HG02943 (cell line): ENCODE results near the gene NAT10.

Source experiments
- ATAC-seq: cut with Tn5 transposase; IDR thresholded peaks from one replicate; pipeline ENCODE4 v1.9.1; 2021; ENCODE audit warnings: mild to moderate bottlenecking, low read depth, moderate library complexity; ENCODE audit not compliant: unreplicated experiment

NAT10 gene

DNA sequence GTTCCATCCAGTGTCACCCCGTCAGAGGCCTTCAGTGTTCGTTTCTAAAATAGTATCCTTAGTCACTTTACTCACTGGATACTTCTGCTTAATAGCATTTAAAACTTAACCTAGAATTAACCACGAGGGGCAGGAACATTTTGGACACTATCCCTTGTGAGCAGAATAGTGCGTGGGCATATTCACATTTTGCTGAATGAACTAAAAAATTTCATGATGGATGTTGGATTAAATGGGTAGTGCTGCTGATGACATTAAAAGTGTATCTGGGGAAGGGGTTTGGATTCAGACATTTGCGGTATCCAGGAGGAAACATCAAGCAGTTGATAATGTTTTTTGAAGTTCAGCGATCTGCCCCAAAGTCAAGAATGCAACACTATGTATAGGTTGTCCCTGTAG, 750 bp upstream of the NAT10 start:
- no peak for ATAC-seq

DNA sequence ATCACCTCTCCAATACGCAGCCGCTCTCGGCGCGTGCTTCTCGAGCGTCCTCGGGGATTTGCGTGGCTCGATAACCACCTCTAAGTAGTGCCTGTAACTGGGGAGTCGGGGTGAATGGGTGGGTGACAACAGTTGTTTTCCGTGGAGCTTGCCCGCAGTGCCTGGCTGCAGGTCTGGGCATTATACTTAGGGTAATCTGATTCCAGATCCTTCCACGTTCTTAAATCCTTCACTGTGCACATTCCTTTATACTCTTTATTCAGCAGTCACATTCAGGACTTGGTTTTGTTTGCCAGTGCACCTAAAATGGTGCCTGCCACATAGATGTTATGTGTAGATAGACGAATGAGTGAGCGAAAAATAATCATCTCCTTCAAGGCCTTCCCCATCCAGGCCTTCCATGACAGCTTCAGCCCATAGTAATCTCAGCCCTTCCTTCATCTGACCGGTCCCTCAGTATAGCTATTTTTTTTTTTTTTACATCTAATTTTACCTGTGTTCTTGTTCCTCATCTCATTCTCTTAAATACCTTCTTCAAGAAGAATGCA, 602 bp downstream of the NAT10 start:
- no peak for ATAC-seq

DNA sequence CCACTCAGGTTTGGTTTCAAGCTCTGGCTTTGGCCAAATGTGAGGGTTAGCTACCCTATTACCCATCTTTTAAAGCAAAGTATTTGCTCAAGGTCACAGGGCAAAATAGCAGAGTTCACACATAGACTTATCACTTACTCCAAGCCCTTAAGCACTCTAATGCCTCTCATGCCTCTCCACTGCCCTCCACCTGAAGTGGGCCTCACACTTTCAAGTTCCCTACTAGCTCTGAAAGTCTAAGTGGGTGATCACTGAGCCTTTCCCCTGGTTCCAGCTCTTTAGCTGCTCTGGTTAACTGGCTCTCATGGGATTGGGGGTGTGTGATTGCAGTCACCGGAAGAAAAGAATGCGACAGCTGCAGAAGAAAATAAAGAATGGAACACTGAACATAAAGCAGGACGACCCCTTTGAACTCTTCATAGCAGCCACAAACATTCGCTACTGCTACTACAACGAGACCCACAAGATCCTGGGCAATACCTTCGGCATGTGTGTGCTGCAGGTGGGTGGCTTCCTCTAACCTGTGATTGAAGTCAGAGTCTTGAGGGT, 6.4 kb downstream of the NAT10 start:
- no peak for ATAC-seq

DNA sequence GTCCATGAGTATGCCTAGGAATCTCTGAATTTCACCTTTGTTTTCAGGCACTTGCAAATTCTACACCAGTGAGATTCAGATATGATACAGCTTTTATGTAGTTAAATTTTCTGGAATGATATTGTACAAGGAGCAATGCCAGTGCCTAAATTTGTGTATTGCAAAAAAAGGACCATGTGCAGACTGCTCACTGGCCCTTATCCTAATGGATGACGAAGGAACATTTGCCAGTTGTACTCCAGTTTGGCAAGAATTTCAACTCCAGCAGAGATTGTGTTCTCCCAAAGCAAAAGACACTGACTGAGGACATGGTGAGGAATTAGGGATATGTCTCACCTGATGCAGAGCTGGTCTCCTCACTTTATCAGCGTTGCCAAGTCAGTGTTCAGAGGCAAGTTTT, 8.6 kb downstream of the NAT10 start:
- no peak for ATAC-seq

DNA sequence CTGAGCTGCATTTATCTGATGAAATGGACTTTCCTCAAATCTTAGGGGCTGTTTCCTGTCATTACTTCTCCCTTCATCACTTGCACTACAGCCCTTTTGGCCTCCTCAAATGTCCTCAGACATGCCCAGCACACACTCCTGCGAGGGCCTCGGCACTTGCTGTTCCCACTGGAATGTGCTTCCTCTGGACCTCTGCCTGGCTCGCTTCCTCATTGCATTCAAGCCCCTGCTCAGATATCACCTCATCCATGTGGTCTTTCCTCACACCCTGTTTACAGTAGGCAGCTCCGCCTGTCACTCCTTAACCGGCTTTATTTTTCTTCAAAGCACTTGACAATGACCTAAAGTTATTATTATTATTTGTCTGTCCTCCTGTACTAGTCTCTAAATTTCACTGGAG, 9.0 kb downstream of the NAT10 start:
- ATAC-seq = no peak

DNA sequence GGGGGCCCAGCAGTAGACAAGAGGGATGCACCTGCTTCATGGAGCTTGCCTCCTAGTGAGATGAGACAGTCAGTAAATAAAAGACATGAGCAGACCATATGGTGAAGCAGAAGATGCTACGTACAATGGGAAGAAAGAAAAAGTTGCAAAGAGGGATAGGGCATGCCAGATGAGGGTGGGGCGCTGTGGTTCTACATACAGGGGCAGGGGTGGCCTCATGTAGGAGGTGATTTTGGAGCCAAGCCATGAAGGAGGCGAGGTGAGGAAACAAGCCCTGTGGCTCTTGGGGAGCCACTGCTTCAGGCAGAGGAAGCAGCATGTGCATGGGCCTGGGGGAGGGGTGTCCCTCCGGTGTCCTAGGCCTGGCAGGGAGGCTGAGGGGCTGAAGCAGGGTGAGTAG, 15.2 kb downstream of the NAT10 start:
- ATAC-seq = no peak

DNA sequence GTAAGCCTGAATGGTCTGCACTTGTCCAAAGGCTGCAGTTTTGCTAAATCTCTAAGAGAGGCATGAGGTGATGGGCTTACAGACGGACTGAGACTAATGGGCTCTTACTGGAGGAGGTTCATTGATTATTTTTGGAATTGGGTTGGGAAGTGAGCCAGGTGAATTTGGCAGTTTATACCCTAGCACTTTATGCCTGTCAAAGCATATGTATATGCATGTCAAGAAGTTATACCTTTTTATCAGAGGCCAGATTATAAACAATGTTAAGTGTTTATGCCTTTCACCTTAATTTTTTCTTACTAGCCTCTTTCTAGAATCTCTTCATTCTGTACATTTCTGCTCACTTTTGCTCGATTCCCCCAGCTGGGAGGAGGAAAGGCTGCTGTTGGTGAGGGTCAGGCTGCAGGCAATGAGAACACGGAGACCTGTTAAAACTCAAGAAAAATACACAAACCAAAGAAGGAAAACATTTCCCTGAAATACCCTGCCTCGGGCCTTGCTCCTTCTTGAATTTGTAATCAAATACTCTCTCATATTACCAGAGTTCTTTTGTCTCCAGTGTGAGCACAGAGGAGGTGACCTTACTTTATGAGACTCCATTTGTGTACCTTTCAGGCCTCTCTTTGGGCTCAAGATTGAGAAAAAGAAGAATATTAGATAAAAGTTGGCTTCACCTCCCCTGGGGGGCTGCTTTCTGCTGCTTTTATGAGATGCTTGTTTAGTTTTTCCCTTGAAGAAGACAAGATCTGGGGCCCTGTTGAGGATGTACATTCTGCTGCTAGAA, 19.6 kb downstream of the NAT10 start:
- ATAC-seq = no peak

DNA sequence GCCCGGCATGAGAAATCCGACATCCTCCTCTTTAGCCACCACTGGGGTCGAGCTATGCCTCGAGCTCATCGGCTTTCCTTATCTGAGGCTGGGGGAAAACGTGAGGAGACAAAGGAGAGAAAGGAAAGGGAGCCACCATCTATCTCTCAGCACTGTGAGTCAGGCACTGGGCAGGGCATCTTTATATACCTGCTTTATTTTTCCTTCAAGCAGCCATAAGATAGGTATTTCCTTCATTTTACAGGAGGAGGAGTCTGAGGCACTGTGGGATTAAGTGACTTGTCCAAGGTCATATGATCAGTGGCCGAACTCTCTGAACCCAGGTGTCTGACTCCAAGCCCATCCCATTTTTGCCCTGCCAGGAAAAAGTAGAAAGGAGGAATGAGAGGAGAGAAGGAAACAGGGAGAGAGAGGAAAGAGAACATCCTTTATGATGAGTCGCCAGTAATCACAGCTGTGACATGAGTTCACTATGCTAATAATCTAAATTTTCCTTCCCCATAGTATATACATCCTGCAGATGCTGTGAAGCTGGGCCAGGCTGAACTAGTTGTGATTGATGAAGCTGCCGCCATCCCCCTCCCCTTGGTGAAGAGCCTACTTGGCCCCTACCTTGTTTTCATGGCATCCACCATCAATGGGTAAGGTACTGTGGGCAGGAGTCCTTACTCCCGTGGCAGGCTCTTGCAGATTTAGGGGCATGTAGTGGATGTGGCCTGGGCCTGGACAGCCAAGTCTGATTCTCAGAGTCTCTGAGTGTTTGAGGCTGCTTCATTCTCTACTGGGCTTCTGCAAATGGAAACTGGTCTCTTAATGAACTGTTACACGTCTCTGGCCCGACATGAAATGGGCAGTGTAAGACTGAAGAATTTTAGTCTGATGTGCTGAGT, 21.8 kb downstream of the NAT10 start:
- no peak for ATAC-seq

DNA sequence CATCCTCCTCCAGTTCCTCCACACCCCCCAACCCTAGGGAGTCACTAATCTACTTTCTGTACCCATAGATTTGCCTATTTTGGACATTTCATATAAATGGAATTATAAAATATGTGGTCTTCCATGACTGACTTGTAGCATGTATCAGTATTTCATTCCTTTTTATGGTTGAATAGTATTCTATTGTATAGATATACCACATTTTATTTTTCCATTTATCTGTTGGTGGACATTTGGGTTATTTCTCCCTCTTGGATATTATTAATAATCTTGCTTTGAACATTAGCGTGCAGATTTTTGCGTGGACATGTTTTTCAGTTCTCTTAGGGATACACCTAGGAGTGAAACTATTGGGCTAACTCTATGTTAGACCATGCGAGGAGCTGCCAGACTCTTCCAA, 23.4 kb downstream of the NAT10 start:
- no peak for ATAC-seq

DNA sequence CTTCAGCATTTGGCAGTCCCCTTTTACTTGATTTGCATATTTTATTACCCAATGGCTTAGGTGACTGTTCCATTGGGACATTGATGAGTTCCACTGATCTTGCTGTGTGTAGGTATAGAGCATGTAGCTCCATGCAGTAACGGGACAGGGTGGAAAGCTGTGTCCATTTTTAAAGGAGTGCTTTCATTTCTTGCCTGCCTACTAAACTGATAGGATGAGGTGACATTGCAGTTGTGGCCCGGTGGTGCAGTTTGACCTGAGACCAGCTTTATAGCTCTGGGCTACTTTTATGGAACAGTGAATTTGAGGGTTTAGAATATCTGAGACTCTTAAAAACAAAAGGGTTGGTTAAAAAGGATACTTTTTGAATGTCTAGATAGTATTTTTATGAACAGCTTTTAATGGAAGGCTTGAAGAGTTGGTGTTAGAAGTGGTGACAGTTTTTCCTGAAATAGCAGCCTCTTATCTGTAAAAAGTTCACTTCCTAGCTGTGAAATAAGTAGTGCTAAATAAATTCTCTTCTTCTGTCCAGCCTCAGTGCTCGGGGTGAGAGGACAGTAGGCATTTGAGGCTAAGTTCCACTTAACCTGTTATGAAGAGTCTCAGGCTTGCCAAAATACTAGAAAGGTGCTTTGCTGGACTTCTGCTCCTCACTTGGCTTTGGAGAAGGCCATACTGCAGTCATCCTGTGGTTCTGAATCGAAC, 27.0 kb downstream of the NAT10 start:
- no peak for ATAC-seq

DNA sequence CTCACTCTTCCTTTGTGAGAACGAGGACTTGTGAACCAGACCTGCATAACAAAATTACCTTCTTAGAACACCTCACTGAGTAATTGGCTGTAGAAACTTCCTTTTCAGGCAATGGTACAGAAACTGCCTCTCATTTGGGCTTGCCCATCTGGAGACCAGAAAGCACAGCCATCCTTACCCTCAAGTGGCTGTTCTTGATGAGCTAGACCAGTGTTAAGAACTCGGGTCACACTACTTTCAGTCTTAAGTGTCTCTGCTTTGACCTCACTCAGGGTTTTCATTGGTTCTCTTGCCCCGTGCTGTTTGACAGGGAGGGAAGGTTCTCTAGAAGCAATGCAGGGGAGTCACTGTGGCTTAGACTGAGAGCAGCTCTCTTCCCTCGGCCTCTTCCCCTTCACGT, 29.3 kb downstream of the NAT10 start:
- no peak for ATAC-seq

DNA sequence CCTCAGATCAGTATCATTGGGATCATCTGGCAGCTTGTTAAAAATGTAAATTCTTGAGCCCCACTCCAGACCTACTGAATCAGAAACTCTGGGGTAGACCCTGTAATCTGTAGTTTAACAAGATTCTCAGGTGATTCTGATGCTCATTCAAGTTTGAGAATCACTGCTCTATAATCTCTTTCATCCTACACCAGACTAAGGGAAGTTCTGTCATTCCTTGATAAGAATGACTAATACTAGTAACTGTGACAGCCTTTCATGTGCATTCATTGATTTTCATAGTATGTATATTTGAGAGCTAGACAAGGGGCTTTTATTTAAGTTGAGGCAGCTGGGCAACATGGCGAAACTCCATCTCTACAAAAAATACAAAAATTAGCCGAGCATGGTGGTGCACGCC, 30.0 kb downstream of the NAT10 start:
- no peak for ATAC-seq

DNA sequence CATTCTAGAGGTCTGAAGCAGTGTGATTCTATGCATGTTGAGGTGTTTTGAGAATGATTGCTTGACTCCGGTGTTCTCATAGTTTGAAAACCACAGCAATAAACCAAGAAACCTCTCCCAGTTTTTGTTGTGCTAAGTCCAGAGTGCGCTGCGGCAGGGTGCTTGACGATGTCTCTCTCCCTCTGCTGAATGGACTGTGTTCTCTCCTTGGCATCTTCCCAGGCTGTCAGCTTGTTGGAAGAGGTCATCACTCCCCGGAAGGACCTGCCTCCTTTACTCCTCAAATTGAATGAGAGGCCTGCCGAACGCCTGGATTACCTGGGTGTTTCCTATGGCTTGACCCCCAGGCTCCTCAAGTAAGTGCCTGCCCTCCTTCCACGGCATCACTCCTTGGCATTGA, 31.0 kb downstream of the NAT10 start:
- no peak for ATAC-seq

DNA sequence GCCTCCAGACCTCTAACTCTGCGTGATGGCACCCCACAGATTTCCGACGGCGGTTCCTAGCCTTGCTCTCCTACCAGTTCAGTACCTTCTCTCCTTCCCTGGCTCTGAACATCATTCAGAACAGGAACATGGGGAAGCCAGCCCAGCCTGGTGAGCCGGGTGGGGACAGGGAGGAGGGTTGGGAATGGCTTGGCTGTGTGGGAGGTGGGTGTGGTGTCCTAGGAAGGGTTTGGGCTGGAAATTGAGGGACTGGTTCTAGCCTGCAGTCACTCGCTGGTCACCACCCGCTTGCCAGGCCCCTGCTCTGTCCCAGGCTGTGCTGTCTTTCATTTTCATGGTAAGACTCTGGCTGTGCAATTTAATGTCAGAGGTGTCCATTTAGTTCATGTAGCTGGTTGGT, 33.9 kb downstream of the NAT10 start:
- ATAC-seq = no peak

DNA sequence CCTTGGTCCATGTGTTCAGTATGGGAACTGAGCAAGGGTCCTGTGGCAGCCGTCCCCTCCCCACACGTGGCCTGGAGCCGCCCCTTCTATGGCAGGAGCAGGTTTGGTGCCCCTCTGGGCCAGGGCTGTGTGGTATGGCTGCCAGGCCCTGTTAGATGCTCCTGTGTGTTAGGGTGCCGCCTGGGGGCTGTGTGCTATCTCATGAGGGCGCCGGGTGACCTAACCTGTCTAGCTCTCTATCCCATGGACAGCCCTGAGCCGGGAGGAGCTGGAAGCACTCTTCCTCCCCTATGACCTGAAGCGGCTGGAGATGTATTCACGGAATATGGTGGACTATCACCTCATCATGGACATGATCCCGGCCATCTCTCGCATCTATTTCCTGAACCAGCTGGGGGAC, 34.7 kb downstream of the NAT10 start:
- no peak for ATAC-seq

DNA sequence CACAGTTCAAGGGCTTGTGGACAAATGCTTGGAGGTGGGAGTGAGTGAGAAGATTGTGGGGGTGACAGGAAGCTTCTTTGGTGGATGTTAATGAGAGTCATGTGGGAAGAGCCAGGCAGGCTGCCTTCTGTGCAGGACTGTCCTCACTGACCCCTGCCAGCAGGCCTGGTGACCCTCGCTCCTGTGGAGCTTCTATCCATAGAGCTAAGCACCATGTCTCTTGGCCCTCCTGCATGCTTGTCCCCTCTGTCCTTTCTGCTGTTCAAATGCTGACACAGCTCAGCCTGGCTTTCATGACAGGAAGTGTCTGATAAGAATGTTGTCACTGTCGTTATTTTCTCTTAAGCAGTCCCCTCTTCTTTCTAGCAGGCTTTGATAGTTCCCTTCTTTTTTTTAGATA, 37.6 kb downstream of the NAT10 start:
- ATAC-seq = no peak

DNA sequence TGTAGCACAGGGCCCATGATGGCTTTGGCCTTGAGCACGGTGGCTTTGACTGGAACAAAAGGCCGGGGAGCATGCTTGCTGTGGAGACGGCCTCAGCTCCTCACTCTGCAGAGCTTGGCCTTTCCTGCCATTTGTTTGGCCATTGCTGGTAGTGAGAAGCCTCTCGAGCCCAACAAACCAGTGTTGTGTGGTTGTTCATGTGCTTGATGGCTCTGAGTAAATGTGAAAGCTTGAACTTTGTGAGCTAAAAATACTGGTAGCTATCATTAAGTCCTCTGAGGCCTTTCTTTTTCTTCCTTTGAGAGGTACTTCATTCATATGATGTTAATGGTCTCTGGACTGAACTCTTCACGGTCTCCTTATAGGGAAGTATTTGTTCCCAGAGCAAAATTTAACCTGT, 39.6 kb downstream of the NAT10 start:
- ATAC-seq = no peak

DNA sequence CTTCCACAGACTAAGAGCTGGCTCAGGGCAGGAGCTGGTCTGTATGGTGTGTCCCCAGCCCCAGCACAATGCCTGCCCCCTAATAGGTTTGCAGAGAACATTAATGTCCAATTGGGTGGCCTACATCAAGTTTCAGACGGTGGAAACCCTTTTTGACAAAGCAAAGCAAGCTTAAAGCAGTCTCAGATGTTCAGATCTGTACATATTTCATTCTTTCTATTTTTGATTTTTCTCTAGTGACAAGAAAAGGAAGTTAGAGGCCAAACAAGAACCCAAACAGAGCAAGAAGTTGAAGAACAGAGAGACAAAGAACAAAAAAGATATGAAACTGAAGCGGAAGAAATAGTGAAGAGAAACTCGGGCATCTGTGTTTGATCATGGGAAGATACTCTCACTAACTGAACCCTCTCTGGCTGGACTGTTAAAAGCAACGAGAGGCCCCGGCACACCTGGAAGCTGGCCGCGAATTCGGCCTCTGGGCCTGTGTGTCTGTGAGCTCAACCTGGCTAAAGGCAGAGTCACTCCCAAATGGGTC, 40.5 kb downstream of the NAT10 start:
- no peak for ATAC-seq

DNA sequence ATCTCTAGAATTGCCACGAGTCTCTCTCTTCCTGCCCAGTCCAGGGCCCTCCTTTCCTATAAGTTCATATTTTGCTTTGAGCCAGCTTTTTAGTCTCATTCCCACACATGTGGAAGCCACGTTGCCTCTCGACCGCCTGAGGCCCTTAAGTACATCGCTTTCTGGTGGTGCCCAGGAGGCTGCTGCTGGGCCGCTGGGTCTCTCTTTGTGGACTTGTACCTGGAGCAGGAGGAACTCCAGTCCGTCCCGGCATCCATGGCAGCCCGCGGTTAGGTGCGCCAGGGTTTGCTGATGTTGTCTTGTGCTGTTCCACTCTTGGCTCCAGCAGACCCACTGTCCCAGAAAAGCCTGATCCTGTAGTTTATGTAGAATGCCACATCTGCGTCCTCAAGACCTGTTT, 41.0 kb downstream of the NAT10 start:
- no peak for ATAC-seq

DNA sequence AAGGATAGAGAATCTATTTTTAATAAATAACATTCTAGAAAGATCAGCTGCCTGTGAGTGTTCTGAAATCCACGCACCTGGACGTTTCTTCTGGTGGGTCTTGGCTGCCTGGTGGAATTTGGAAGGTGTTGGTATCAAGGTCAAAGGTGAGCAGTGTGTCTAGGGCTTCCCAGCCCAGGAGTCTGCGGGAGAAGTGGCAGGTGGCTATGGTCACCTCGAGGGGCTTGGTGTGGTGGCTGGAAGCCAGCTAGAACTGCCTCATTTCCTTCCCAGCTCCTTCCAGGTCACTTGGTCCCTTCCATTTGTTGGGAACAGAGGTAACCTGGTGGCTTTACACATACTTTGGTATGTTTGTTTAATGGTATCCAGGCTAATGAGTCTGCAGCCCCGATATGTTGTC, 41.4 kb downstream of the NAT10 start:
- ATAC-seq = no peak
